ENCODE measurements around the gene FBXL16.

The FBXL16 gene

GRCh38 chr16:740764-741505, 35.3 kb upstream of the FBXL16 start, which contains the start of gene CIAO3:
Gene CIAO3 (minus strand): TSS chr16:740997. CDS start chr16:740985, 12 bp downstream.
- ATAC-seq (replicated peaks) (peak; percentile 93 to 95), DNase-seq (peak; percentile 91)
- Mint-ChIP-seq H3K4me3 (peak within 1 kb of the TSS; percentile 84 to 89), H3K4me1 (peaks cover 10 to 31% of the 10 kb centered on the region in 2 donors), H3K9me3 (no peaks in the 10 kb centered on the region), H3K27me3 (peaks cover 0 to under 1% of the 10 kb centered on the region in 2 donors), H3K36me3 (peaks cover 13 to 17% of the 10 kb centered on the region in 2 donors), H3K27ac (peak within 1 kb of the TSS; percentile 91)

- Mint-ChIP-seq H3K4me3 (peak overlapping the region; percentile 84 to 89), H3K4me1 (peaks cover 11 to 33% of the 10 kb centered on the region in 2 donors), H3K36me3 (peaks cover 15 to 22% of the 10 kb centered on the region in 2 donors), H3K9me3 (no peaks in the 10 kb centered on the region), H3K27ac (peak overlapping the region; percentile 91), H3K27me3 (no peaks in the 10 kb centered on the region)
- no peak for DNase-seq
- ATAC-seq (replicated peaks): peak; percentile 29 to 50
Observed at GRCh38 chr16:740459-740763, 34.8 kb upstream of the FBXL16 start.

- Mint-ChIP-seq H3K27ac (peak overlapping the region; percentile 91), H3K4me1 (peaks cover 14 to 38% of the 10 kb centered on the region in 2 donors), H3K36me3 (peaks cover 18 to 26% of the 10 kb centered on the region in 2 donors), H3K27me3 (no peaks in the 10 kb centered on the region), H3K9me3 (no peaks in the 10 kb centered on the region), H3K4me3 (peak overlapping the region; percentile 84 to 89)
- ATAC-seq (replicated peaks) (peak in 1 of 2 donors; percentile 2), DNase-seq (no peak)
Observed at GRCh38 chr16:739560-740458, 34.2 kb upstream of the FBXL16 start.

GRCh38 chr16:736936-737481, 31.4 kb upstream of the FBXL16 start:
- no peak for ATAC-seq (replicated peaks)
- Mint-ChIP-seq H3K4me3 (no peak overlapping the region), H3K4me1 (peaks cover 14 to 38% of the 10 kb centered on the region in 2 donors), H3K36me3 (peaks cover 27 to 41% of the 10 kb centered on the region in 2 donors), H3K27ac (no peak overlapping the region), H3K9me3 (no peaks in the 10 kb centered on the region), H3K27me3 (no peaks in the 10 kb centered on the region)
- DNase-seq: no peak

GRCh38 chr16:735982-736453, 30.4 kb upstream of the FBXL16 start:
- Mint-ChIP-seq H3K36me3 (peaks cover 27 to 41% of the 10 kb centered on the region in 2 donors), H3K4me1 (peaks cover 14 to 38% of the 10 kb centered on the region in 2 donors), H3K27ac (no peak overlapping the region), H3K4me3 (no peak overlapping the region), H3K9me3 (no peaks in the 10 kb centered on the region), H3K27me3 (no peaks in the 10 kb centered on the region)
- DNase-seq (no peak), ATAC-seq (replicated peaks) (no peak)

GRCh38 chr16:734981-735881, 29.6 kb upstream of the FBXL16 start:
- Mint-ChIP-seq H3K27ac (no peak overlapping the region), H3K4me1 (peaks cover 14 to 37% of the 10 kb centered on the region in 2 donors), H3K4me3 (no peak overlapping the region), H3K36me3 (peaks cover 27 to 41% of the 10 kb centered on the region in 2 donors), H3K9me3 (no peaks in the 10 kb centered on the region), H3K27me3 (no peaks in the 10 kb centered on the region)
- ATAC-seq (replicated peaks) (no peak), DNase-seq (no peak)

GRCh38 chr16:734208-734980, 28.8 kb upstream of the FBXL16 start:
- no peak for DNase-seq

GRCh38 chr16:733382-734207, 28.0 kb upstream of the FBXL16 start:
- no peak for DNase-seq
- Mint-ChIP-seq H3K4me3 (no peak overlapping the region), H3K27me3 (no peaks in the 10 kb centered on the region), H3K4me1 (peaks cover 9 to 21% of the 10 kb centered on the region in 2 donors), H3K36me3 (peaks cover 25 to 41% of the 10 kb centered on the region in 2 donors), H3K9me3 (no peaks in the 10 kb centered on the region), H3K27ac (no peak overlapping the region)
- ATAC-seq (replicated peaks): no peak

More at GRCh38 chr16:734208-734980, 28.8 kb upstream of the FBXL16 start:
- H3K4me1 Mint-ChIP-seq: peaks cover 11 to 29% of the 10 kb centered on the region in 2 donors
- no peaks in the 10 kb centered on the region for H3K9me3 Mint-ChIP-seq
- peaks cover 27 to 41% of the 10 kb centered on the region in 2 donors for H3K36me3 Mint-ChIP-seq
- no peaks in the 10 kb centered on the region for H3K27me3 Mint-ChIP-seq
- no peak for ATAC-seq (replicated peaks)
- no peak overlapping the region for H3K4me3 Mint-ChIP-seq
- no peak overlapping the region for H3K27ac Mint-ChIP-seq

- DNase-seq (no peak), ATAC-seq (replicated peaks) (no peak)
- Mint-ChIP-seq H3K4me1 (peaks cover 7 to 14% of the 10 kb centered on the region in 2 donors), H3K9me3 (no peaks in the 10 kb centered on the region), H3K36me3 (peaks cover 23 to 39% of the 10 kb centered on the region in 2 donors), H3K27me3 (no peaks in the 10 kb centered on the region), H3K27ac (peak overlapping the region; percentile 56), H3K4me3 (no peak overlapping the region)
Observed at GRCh38 chr16:732936-733335, 27.3 kb upstream of the FBXL16 start.

GRCh38 chr16:732332-732731, 26.7 kb upstream of the FBXL16 start:
- no peak for DNase-seq
- H3K36me3 Mint-ChIP-seq: peaks cover 19 to 35% of the 10 kb centered on the region in 2 donors
- H3K27me3 Mint-ChIP-seq: no peaks in the 10 kb centered on the region
- no peak for ATAC-seq (replicated peaks)
- H3K4me3 Mint-ChIP-seq: no peak overlapping the region
- H3K27ac Mint-ChIP-seq: peak overlapping the region; percentile 56
- H3K4me1 Mint-ChIP-seq: peaks cover 4 to 8% of the 10 kb centered on the region in 2 donors
- no peaks in the 10 kb centered on the region for H3K9me3 Mint-ChIP-seq

GRCh38 chr16:730666-731509, 25.3 kb upstream of the FBXL16 start:
- no peak for ATAC-seq (replicated peaks)
- Mint-ChIP-seq H3K4me1 (peaks cover 4 to 15% of the 10 kb centered on the region in 2 donors), H3K9me3 (no peaks in the 10 kb centered on the region), H3K27me3 (no peaks in the 10 kb centered on the region), H3K4me3 (no peak overlapping the region), H3K36me3 (peaks cover 13 to 24% of the 10 kb centered on the region in 2 donors), H3K27ac (peak overlapping the region; percentile 14)
- DNase-seq: no peak
